A172 (cell line): ENCODE data around the gene ARHGEF3. TPM values are rescaled to one million over a fixed set of nuclear protein-coding genes. Genes with fewer than 3 reads are reported as not detected.

Experiments used
- DNase-seq: peaks from one replicate; pipeline ENCODE4 v3.0.0-alpha.2; 2015; ENCODE audit warnings: low spot score
- total RNA-seq: library from RNA; depleted of rRNA; stranded (reverse); fragments of >200 nt; shearing (Covaris generic); gene quantifications from 2 replicates; pipeline ENCODE4 v1.2.3, GENCODE V29; 2014; rRNA removed

Gene ARHGEF3
- total RNA-seq, 1 experiment from 2014 or later, result 10.4 TPM

DNA sequence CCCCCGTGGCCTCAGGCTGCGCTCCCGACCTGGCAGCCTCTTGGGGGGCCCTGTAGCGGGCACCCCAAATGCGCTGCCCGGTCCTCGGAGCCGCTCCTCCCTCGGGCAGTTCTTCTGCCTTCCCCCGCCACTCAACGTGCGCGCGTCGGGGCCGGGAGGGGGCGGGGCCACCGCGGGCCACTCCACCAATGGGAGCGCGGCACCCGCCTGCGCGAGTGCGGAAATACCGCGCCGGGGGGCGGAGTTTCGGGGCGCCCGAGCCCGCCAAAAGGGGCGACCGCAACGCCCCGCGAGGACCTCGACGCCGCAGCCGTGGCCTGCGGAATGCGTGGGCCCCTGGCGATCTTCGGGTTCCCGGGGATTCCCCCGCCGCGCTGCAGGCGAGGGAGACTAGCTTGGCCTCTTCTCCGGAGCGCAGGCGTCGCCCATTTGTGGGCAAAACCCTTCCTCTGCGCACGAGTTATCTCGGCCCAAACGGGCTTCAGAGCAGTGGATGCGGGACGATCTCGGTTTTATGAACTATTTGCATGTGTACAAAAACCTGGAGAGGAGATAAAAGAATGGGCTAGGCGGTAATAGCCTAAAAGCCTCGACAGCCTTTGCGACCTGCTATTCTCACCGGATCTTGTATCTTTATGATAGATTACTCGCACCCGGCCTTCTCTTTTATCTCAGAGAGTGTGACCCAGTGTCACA, 118.5 kb downstream of the ARHGEF3 start, which contains the start of gene TASOR:
TSS of gene TASOR (minus strand) at position 144 of the 696 bp plus-strand sequence. CDS start 259 bp downstream, outside the sequence.
- DNase-seq, result peak; percentile 54

DNA sequence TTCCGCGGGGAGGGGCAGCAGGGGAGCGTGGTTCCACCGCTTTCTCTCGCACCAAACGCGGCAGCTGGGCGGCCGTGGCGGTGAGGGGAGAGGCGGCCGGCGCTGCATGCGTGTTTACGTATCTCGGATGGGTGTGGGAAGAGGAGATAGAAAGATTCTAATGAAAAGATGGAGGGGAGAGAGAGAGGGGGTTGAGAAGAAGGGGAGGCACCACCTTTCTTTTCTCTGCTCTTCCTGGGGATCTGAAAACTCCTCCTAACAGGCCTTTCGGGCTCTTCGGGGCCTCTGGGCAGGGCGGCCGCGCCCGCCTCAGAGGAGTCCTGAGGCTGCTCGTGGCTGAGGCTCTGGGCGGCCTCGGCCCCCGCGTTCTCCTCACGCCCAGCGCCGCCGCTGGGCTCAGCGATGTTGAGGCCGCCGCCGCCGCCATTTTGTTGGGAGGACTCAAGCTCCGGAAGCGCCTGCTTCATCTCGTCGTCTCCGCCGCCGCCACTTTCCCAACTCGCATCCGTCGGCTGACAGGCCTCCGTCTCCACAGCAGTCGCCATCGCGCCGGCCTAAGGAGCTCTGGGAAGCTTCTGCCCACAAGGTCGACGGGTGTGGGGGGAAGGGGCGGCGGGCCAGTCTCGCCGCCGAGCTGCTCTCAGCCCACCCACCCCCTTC, 119.2 kb downstream of the ARHGEF3 start:
- peak; percentile 54 for DNase-seq

DNA sequence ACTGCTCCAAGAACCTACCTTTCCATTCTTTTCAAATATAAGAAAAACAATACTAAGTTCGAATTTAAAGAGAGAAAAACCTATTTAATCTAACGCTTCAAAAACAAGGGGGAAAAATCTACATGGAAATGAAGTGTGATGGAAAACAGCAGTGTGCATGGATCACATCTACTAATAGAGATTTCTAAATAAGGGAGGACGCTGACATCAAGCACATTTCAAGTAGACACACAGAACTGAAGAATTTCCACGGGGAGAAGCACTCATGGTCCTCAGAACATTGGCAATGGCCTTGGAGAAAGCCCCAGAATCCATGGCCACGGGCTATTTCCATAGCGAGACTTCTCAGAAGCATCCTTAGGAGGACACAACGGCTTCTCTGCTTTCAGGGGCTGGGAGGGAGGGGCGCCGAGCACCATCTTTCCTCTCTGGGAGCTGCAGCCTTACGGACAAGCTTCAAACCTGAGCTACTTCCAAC, 119.7 kb downstream of the ARHGEF3 start:
- no peak for DNase-seq

DNA sequence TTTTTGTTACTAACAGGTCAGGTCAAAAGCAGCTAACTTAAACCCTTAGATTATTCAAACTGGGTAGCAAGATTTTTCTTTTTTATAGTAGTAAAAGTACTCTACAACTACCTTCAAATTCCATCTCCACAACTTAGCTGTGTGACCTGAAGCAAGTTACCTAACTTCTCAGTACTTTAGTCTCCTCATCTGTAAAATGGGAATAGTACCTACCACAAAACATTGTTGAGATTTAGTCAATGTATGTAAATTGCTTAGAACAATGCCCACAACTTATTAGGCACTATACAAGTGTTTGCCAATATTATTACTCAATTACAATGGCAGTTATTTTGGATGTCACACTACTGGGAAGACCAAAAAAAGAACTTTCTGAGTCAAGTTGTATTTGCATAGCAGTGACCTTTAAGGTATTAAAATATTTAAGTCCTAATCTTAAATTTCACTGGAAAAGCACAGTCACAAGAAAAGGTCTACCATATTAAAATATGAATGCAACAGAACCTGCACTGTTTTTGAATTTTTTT, 121.6 kb downstream of the ARHGEF3 start:
- no peak for DNase-seq

Other genes starting within 250 kb of the ARHGEF3 start
- 19.6 and 39.9 TPM in 2 replicates for gene CCDC66, start 244.8 kb downstream of the ARHGEF3 start, total RNA-seq
- gene TASOR, start 118.7 kb downstream of the ARHGEF3 start, total RNA-seq, result 64.3 and 78.6 TPM in 2 replicates